Chondrocyte (in vitro differentiated cells): Measurements from ENCODE around the gene FAM24B. TPM values are rescaled to one million over a fixed set of nuclear protein-coding genes. Genes with fewer than 3 reads are reported as not detected.

Experiments
- DNase-seq: peaks from one replicate; pipeline ENCODE4 v3.0.0; 2021; ENCODE audit warnings: mixed read lengths, low spot score
- H3K27ac Mint-ChIP-seq: one replicate; pipeline ENCODE4 v1.8.0; 2021; ENCODE audit warnings: mild to moderate bottlenecking, moderate library complexity, mixed read lengths; ENCODE audit not compliant: unreplicated experiment
- H3K27me3 Mint-ChIP-seq: 2 replicates; pipeline ENCODE4 v1.8.0; 2021; ENCODE audit warnings: low read depth, mixed read lengths
- H3K36me3 Mint-ChIP-seq: 2 replicates; pipeline ENCODE4 v1.8.0; 2021; ENCODE audit warnings: low read depth, mixed read lengths
- H3K4me1 Mint-ChIP-seq: 2 replicates; pipeline ENCODE4 v1.8.0; 2021; ENCODE audit warnings: low read depth, mild to moderate bottlenecking, mixed read lengths
- H3K4me3 Mint-ChIP-seq: one replicate; pipeline ENCODE4 v1.8.0; 2021; ENCODE audit warnings: mild to moderate bottlenecking, moderate library complexity, mixed read lengths; ENCODE audit not compliant: unreplicated experiment
- H3K9me3 Mint-ChIP-seq: 2 replicates; pipeline ENCODE4 v1.8.0; 2021; ENCODE audit warnings: low read depth, mixed read lengths
- CTCF ChIP-seq: fragments of 200-600 bp; sonication (generic); IDR thresholded peaks from 2 replicates; pipeline ENCODE4 v1.5.0; 2021; ENCODE audit warnings: antibody characterized with exemption, mild to moderate bottlenecking, moderate library complexity
- total RNA-seq: library from RNA; stranded (reverse); gene quantifications from 3 replicates; pipeline ENCODE4 v1.2.1, GENCODE V29; 2021

Gene FAM24B
- total RNA-seq, 1 donor from 2014 or later: not detected

GRCh38 chr10:122845783-122846332 is 33.5 kb downstream of the FAM24B start, which contains the start of gene CUZD1:
CUZD1 (minus strand) TSS chr10:122845857; CDS start chr10:122845843, 14 bp downstream.
- Mint-ChIP-seq H3K27me3 (peaks cover 7% of the 10 kb centered on the region), H3K4me3 (no peak within 1 kb of the TSS), H3K27ac (no peak within 1 kb of the TSS), H3K4me1 (peaks cover 16% of the 10 kb centered on the region), H3K36me3 (no peaks in the 10 kb centered on the region), H3K9me3 (peaks cover 7% of the 10 kb centered on the region)
- no peak for TF ChIP-seq CTCF
- no peak for DNase-seq

- Mint-ChIP-seq H3K36me3 (no peaks in the 10 kb centered on the region), H3K9me3 (peaks cover 7% of the 10 kb centered on the region), H3K4me3 (no peak overlapping the region), H3K4me1 (peaks cover 4% of the 10 kb centered on the region), H3K27me3 (peaks cover 9% of the 10 kb centered on the region), H3K27ac (no peak overlapping the region)
- no peak for DNase-seq
- TF ChIP-seq CTCF: no peak
Measured at GRCh38 chr10:122844146-122844545, 35.2 kb downstream of the FAM24B start.

- Mint-ChIP-seq H3K27ac (no peak overlapping the region), H3K27me3 (peaks cover 28% of the 10 kb centered on the region), H3K4me1 (no peaks in the 10 kb centered on the region), H3K9me3 (peaks cover 7% of the 10 kb centered on the region), H3K4me3 (no peak overlapping the region), H3K36me3 (no peaks in the 10 kb centered on the region)
- TF ChIP-seq CTCF: no peak
- no peak for DNase-seq
Measured at GRCh38 chr10:122841569-122841968, 37.8 kb downstream of the FAM24B start.

DNA sequence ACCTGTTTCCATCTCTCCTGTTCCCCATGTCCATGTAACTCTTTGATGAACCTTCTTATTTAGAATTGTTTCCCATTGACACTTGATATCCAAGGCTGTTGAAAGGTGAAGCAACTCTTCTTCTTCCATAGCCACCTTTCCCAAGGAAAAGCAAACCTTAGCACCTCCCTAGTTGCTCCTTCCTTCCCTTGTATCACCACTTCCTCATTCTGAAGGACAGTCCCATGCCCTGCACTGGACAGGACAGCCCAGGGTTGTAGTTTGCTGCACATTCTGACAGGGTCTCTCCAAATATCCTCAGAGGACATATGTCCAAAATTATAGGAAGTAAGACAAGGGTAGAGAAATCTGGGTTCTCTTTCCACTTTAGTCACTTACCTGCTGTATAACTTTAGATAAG is 39.9 kb downstream of the FAM24B start:
- H3K4me3 Mint-ChIP-seq: no peak overlapping the region
- TF ChIP-seq CTCF: no peak
- H3K4me1 Mint-ChIP-seq: no peaks in the 10 kb centered on the region
- no peaks in the 10 kb centered on the region for H3K36me3 Mint-ChIP-seq
- H3K27ac Mint-ChIP-seq: no peak overlapping the region
- no peak for DNase-seq
- peaks cover 7% of the 10 kb centered on the region for H3K9me3 Mint-ChIP-seq
- H3K27me3 Mint-ChIP-seq: peaks cover 32% of the 10 kb centered on the region

DNA sequence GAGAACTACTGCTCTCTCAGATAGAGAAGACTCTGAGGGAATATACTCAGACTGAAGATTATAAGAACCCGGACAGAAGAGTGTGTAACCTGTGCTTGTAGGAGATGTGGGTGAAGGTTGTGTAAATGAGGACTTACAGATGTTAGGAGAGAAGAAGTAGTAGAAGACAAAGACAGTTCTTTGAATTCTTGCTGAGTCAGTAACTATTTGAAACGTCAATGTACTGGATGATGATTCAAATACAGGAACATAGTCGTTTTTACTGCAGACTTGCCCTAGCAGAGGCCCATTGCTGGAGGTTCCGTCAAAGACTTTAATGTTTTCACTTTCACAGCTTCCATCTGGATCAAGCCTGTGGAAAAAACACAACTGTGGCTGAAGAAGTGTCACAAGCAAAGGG is 40.5 kb downstream of the FAM24B start:
- H3K4me1 Mint-ChIP-seq: no peaks in the 10 kb centered on the region
- no peak for DNase-seq
- no peak for TF ChIP-seq CTCF
- H3K36me3 Mint-ChIP-seq: no peaks in the 10 kb centered on the region
- H3K27ac Mint-ChIP-seq: no peak overlapping the region
- peaks cover 32% of the 10 kb centered on the region for H3K27me3 Mint-ChIP-seq
- peaks cover 7% of the 10 kb centered on the region for H3K9me3 Mint-ChIP-seq
- no peak overlapping the region for H3K4me3 Mint-ChIP-seq
